ENCODE measurements around the gene MED16.
"Not testable (repeated sequence)": the region's sequence is repeated elsewhere in the genome, so short reads cannot be mapped to it uniquely, and the experiment has no call there.

MED16 gene

GRCh38 chr19:853014-853585 is 39.9 kb downstream of the MED16 start:
- no peak for TF ChIP-seq CTCF (conservative IDR thresholded peaks at IDR 0.05; ENCODE audit: low read depth)
- no peak overlapping the region for H3K27ac ChIP-seq
- ChIA-PET CTCF (no interaction called here), POLR2A (ENCODE audit: low non-redundant PET) (no interaction called here)
- DNase-seq (ENCODE audit: low spot score), result no peak

GRCh38 chr19:852136-853013 is 40.6 kb downstream of the MED16 start, which contains the start of gene ELANE:
TSS of gene ELANE (plus strand) at chr19:852303. CDS start at chr19:852329, 26 bp downstream.
- DNase-seq (ENCODE audit: low spot score), result no peak
- POLR2A ChIA-PET (ENCODE audit: low non-redundant PET), result no interaction called here
- peak within 1 kb of the TSS; percentile 95 for H3K27ac ChIP-seq
- CTCF ChIA-PET, result no interaction called here
- no peak for TF ChIP-seq CTCF (conservative IDR thresholded peaks at IDR 0.05; ENCODE audit: low read depth)

- POLR2A ChIA-PET (ENCODE audit: low non-redundant PET), result no interaction called here
- CTCF ChIA-PET, result interaction anchor here (0.5 kb wide), 1 partner anchor 79 kb away, joined by 3 read pairs; no protein-coding TSS in a partner anchor
Observed at GRCh38 chr19:850979-851335, 42.0 kb downstream of the MED16 start.

GRCh38 chr19:850221-850978 is 42.6 kb downstream of the MED16 start:
- ChIA-PET CTCF (interaction anchor here (0.5 kb wide), 1 partner anchor 80 kb away, joined by 3 read pairs; no protein-coding TSS in a partner anchor), POLR2A (ENCODE audit: low non-redundant PET) (no interaction called here)
- DNase-seq (ENCODE audit: low spot score), result peak; percentile 49
- no peak for TF ChIP-seq CTCF (conservative IDR thresholded peaks at IDR 0.05; ENCODE audit: low read depth)
- peak overlapping the region; percentile 95 for H3K27ac ChIP-seq

More at GRCh38 chr19:850979-851335, 42.0 kb downstream of the MED16 start:
- DNase-seq (ENCODE audit: low spot score), result no peak
- H3K27ac ChIP-seq, result peak overlapping the region; percentile 95
- no peak for TF ChIP-seq CTCF (conservative IDR thresholded peaks at IDR 0.05; ENCODE audit: low read depth)

- ChIA-PET CTCF (interaction anchor here (0.5 to 1.4 kb wide), 2 partner anchors 7 to 54 kb away, joined by 3 to 5 read pairs; no protein-coding TSS in a partner anchor), POLR2A (ENCODE audit: low non-redundant PET) (interaction anchor here (0.8 kb wide), 1 partner anchor 77 kb away, joined by 6 read pairs; no protein-coding TSS in a partner anchor)
- peak overlapping the region; percentile 95; the same call in 1 of the 2 replicates for H3K27ac ChIP-seq
- not testable (repeated sequence) for DNase-seq (ENCODE audit: low spot score)
Observed at GRCh38 chr19:849195-849594, 43.8 kb downstream of the MED16 start.

GRCh38 chr19:848386-848921 is 44.5 kb downstream of the MED16 start:
- TF ChIP-seq CTCF (conservative IDR thresholded peaks at IDR 0.05; ENCODE audit: low read depth), result no peak
- DNase-seq (ENCODE audit: low spot score), result no peak
- ChIA-PET CTCF (interaction anchor here (0.5 to 1.4 kb wide), 2 partner anchors 8 to 55 kb away, joined by 3 to 5 read pairs; no protein-coding TSS in a partner anchor), POLR2A (ENCODE audit: low non-redundant PET) (no interaction called here)
- H3K27ac ChIP-seq, result peak overlapping the region; percentile 95; the same call in 1 of the 2 replicates
